HG03039 (cell line): ENCODE measurements around the gene ZNF563.
"Not testable (repeated sequence)": the region's sequence is repeated elsewhere in the genome, so short reads cannot be mapped to it uniquely, and the experiment has no call there.

Experiments used
- ATAC-seq: cut with Tn5 transposase; IDR thresholded peaks from one replicate; pipeline ENCODE4 v1.9.1; 2021; ENCODE audit warnings: mild to moderate bottlenecking, moderate library complexity; ENCODE audit not compliant: unreplicated experiment

ZNF563 gene

DNA sequence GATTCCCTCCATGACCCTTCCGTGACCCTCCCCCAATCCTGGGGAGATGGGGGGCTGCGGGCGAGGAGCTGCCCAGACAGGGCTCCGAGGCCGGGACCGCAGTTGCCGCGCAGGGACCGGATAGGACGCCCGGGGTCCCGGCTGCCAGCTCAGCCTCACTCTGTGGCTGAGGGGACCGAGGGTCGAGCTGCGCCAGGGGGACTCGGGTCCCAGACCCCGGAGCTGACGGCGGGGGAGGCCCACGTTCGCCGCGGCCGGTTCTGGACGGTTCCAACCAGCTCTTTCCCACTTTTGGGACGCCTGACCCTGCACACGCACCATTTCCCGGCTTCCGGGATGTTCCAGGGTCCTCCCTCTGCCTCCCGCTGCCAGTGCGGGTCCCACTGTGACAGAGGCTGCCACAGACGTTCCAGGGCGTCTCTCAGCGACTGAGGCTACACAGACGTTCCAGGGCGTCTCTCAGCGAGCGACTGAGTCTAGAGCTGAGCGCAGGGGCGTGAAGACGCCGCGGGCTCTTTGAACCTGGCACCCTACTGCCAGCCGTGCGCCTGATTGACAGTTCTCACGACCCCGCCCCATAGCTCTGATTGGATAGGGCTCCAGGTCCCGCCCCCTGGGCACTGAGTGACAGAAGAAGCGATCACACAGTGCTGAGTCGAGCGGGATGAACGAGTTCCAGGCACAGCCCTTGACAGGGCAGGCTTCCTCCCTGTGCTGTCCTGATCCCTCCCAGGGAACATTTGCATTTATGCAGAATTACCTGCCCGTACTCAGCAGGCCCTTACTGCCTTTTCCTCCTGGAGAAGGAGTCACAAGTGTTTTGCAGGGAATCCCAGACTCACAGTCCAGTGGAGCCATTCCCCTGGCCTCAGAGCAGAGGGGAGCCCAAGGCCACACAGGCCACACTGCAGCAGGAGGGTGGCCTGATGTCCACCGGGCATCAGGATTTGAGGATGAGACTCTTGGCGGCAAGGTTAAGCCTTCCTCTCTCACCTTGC lies at the start of gene ZNF563:
TSS of gene ZNF563 (minus strand) at position 472 of the 998 bp plus-strand sequence. CDS start at position 321, 151 bp downstream.
- ATAC-seq, result peak; percentile 89

DNA sequence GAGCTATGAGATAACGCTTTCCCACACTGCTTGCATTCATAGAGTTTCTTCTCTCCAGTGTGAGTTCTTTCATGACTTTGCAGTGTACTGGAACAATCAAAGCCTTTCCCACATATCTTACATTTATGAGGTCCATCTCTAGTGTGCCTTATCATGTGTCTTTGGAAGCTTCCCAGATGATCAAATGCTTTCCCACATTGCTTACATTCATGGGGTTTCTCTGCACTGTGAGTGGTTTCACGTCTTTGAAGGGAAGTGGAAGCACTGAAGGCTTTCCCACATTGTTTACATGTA lies 47.0 kb upstream of the ZNF563 start:
- ATAC-seq, result no peak

DNA sequence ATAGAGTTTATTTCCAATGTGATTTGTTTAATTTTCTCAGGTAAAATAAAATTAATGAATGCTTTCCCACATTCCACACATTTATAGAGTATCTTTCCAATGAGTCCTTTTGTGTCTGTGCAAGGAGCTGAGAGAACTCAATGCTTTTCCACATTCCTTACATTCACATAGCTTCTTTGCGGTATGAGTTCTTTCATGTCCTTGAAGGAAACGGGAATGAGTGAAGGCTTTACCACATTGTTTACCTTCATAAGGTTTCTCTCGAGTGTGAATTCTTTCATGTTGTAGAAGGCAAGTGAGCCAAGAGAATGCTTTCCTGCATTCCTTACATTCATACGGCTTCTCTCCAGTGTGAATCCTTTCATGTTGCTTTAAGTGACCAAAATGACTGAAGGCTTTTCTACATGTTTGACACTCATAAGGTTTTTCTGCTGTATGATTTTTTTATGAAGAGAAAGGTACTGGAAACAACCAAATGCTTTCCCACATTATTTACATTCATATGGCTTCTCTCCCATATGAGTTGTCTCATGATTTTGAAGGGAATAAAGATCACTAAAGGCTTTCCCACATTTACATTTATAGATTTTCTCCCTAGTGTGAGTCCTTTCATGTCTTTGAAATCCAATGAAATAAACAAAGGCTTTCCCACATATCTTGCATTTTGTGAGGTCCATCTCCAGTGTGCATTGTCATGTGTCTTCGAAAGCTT lies 46.5 kb upstream of the ZNF563 start:
- no peak for ATAC-seq

DNA sequence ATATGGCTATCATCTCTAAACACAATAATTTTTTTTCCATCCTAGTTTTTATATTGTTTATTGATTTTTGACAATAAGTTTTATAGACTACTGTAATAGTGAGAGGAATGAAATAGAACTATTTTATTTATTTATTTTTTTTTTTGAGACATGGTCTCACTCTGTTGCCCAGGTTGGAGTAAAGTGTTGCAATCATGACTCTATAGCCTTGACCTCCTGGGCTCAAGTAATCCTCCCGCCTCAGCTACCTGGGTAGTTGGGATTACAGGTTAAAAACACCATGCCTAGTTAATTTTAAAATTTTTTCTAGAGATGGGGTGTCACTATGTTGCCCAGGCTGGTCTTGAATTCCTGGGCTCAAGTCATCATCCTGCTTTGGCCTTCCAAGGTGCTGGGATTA lies 40.6 kb upstream of the ZNF563 start:
- no peak for ATAC-seq

DNA sequence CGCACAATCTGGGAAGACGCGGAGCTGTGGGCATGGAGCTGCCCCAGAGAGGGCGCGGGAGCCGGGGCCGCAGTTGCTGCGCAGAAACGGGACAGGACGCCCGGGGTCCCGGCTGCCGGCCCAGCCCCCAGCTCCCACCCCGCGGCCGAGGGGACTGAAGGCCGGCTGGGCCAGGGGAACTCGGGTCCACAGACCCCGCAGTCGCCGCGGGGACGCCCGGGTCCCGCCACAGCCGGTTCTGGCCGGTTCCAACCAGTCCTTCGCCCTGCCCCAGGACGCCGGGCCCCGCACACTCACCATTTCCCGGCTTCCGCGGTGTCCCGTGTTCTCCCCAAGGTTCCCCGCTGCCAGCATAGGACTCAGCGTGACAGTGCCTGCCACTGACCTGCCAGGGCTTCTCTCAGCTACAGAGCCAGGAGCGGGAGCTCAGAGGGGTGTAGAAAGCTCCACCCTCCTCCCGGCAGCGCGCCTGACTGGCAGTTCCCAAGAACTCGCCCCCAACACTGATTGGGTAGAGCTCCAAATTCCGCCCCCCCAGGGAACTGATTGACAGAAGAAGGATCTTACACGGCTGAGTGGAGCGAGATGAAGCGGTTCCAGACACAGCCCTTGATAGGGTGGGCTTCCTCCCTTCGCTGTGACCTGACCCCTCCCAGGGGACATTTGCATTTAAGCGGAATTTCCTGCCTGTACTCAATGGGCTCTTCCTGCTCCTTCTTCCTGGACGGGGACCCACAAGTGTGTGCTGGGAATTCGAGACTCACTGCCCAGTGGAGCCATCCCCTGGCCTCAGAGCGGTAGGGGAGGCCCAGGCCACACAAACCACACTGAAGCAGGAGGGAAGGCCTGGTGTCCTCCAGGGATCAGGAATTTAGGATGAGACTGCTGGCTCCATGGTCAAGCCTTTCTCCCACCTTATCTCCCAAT lies 32.1 kb upstream of the ZNF563 start, which contains the start of gene ZNF442:
TSS of gene ZNF442 (minus strand) at position 448 of the 927 bp plus-strand sequence. CDS start 2,052 bp downstream, outside the sequence.
- ATAC-seq, result peak; percentile 87

DNA sequence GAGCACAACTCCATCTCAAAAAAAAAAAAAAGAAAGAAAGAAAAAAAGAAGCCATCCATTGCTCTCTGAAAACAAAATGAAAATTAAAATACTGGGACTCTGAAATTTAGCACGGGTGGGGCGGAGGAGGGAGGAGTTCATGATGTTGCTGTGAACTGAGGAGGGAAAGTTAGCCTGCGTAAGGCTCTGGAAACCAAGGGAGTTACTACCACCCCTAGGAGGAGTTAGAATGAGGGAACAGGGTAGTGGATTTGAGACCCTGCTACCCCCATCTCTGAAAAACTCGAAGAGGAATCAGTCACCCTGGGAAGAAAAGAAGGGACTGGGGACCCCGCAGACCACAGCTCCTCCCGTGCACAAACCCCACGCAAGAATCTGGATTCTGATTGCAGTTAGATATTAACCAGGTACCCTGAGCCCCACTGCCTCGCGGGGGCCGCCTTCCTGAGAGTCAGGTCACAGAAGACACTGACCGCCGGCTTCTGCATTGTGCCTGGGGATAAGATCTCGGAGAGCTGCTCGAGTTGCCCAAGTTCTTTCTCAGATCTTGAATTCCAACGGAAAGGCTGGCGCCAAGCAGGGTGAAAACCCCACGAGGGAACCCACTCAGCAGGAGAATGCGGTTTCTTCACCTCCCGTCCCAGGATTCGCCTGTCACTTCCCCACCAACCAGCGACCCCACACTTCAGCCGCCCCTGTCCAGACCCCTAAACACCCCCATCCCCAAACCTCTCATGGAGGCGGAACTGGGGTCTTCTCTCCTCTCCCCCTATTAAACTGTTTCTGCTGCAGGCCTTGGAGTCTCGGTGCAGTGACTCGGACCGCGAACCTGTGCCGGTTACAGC lies 31.2 kb upstream of the ZNF563 start:
- no peak for ATAC-seq

DNA sequence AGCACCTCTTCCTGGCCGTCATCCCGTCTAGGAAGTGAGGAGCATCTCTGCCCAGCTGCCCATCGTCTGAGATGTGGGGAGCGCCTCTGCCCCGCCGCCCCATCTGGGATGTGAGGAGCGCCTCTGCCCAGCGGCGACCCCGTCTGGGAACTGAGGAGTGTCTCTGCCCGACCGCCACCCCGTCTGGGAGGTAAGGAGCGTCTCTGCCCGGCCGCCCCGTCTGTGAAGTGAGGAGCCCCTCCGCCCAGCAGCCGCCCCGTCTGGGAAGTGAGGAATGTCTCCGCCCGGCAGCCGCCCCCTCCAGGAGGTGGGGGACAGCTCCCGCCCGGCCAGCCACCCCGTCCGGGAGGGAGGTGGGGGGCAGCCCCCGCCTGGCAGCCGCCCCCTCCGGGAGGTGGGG lies 28.8 kb upstream of the ZNF563 start:
- ATAC-seq, result not testable (repeated sequence)

DNA sequence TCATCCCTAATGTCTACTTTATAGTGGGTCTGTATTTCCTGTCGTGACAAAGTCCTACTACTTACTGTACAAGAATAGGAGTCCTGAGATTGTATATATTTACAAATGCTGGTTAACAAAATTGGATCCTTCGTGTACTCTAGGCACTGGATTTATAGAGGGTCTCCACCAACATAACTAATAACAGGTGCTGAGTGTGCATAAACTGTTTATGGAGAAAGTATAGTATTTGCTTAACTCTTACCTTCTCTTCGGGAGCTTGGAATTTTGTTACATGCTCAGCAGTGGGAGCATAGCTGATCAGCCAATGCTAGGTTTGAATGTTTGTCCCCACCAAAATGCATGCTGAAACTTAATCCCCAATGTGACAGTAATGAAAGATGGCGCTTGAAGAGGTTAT lies 19.9 kb upstream of the ZNF563 start:
- no peak for ATAC-seq

DNA sequence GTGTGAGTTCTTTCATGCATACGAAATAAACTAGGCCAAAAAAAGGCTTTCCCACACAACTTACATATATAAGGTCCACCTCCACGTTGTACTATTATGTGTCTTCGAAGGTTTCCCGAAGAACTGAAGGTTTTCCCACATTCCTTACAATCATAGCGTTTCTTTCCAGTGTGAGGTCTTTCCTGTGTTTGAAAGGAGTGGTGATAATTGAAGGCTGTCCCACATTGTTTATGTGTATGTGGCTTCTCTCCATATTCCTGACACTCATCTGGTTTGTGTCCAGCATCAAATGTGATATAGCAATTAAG lies 17.4 kb upstream of the ZNF563 start:
- no peak for ATAC-seq

DNA sequence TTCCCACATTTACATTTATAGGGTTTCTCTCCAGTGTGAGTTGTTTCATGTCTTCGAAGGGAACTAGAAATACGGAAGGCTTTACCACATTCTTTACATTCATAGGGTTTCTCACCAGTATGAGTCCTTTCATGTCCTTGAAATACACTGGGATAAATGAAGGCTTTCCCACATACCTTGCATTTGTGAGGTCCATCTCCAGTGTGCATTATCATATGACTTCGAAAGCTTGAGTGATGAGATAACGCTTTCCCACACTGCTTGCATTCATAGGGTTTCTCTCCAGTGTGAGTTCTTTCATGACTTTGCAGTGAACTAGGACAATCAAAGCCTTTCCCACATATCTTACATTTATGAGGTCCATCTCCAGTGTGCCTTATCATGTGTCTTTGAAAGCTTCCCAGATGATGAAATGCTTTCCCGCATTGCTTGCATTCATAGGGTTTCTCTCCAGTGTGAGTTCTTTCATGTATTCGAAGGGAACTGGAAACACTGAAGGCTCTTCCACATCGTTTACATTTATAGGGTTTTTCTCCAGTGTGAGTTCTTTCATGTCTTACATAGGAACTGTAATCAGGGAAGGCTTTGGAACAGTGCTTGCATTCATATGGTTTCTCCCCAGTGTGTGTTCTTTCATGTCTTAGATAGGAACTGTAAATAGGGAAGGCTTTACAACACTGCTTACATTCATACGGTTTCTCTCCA lies 16.9 kb upstream of the ZNF563 start:
- ATAC-seq, result no peak

DNA sequence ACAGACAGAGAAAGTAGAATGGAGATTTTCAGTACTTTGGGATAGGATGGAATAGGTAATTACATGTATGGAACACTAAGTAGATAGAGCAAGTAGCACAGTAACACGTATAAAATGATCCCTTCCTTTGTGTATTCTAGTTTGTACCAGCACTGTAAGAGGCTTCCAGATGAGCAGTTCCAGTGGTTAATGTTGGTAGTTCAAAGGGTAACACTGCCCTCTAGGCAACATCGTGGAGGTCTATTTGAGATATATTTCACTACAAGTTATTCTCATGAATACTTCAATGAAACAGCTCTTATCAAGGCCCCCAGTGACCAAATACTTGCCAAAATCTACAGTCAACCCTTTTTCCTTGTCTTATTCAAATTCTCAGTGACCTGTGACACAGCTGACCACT lies 13.5 kb upstream of the ZNF563 start:
- no peak for ATAC-seq

DNA sequence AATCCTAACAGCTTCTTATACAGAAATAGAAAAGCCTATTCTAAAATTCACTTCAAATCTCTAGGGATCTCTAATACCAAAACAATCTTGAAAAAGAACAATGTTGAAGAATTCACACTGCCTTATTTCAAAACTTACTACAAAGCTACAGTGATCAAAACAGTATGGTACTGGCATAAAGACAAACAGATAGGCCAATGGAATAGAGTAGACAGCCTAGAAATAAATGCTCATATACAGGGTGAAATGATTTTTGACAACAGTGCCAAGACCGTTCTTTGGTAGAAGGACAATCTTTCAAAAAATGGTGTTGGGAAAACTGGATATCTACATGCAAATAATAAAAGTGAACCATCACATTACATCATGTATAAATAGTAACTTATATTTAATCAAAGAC lies 11.8 kb upstream of the ZNF563 start:
- ATAC-seq, result no peak

DNA sequence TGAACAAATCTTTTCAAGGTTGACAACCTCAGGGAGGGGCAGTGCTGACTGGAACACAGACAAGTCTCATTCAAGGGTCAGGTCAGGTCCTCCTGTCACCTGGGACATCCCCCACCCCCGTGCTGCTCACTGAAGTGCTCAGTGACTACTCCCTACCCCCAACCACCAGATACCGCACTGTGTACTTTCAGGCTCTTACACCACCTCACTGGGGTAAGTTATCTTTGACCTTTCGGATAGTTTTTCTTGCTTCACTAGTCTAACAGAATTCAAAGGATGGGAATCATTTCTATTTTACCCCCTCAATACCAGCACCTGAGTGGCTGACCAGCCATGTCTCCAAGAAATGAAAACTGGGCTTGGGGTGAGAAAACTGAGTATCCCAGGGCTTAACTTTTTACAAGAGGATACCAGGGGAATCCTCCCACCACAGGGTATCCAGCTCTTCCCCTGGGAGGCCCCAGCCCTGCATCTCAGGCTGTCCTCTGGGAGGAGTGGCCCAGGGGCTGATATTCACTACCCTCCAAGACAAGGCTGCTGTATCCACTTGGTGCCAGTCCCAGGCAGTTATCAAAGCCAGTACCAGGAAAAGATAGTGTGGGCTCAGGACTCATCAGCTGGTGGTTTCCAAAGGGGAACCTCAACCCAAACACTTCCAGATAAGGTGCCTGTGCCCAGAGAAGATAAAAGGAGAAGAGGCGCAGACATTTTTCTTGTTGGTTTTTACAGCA lies 2.1 kb downstream of the ZNF563 start:
- ATAC-seq, result no peak

DNA sequence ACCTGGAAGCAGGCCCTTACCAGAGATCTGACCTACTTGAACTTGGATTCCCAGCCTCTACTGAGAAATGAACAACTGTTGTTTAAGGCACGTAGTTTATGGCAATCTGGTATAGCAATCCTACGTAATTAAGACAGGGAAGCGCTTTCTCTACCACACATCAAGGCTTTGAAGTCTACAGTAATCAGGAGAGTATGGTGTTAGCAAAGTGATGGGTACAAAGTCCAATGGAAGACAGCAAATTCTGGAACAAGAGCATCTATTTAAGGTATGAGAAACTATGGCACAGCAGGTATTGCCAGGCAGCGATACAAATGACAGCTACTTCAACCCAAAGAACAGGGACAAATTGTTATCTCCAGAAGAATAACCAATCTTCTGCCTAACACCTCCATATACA lies 3.1 kb downstream of the ZNF563 start:
- ATAC-seq, result no peak

DNA sequence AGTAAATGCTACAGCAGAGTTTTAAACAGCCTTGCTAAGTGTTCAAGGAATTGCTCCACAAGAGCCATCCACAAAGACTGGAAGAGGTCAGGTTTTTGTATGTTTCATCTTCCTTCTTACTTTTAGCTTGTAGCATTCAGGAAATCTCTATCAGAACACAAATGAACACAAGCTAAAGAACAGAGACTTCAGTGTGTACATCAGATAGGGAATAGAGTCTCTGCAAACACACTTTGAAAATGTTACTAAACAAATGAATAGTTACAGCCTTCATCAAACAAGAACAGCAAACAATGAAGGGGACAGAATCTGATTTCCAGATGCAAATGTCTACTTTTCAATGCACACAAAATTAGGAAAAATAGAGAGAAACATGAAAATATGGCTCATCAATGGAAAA lies 7.7 kb downstream of the ZNF563 start:
- no peak for ATAC-seq

DNA sequence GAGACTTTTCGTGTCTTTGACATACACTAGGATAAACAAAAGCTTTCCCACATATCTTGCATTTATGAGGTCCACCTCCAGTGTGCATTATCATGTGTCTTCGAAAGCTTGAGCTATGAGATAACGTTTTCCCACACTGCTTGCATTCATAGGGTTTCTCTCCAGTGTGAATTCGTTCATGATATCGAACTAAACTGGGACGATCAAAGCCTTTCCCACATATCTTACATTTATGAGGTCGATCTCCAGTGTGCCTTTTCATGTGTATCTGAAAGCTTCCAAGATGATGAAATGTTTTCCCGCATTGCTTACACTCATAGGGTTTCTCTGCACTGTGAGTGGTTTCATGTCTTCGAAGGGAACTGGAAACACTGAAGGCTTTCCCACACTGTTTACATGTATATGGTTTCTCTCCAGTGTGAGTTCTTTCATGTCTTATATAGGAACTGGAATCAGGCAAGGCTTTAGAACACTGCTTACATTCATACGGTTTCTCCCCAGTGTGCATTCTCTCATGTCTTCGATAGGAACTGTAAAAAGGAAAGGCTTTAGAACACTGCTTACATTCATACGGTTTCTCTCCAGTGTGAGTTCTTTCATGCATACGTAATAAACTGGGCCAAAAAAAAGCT lies 14.5 kb downstream of the ZNF563 start:
- ATAC-seq, result no peak

DNA sequence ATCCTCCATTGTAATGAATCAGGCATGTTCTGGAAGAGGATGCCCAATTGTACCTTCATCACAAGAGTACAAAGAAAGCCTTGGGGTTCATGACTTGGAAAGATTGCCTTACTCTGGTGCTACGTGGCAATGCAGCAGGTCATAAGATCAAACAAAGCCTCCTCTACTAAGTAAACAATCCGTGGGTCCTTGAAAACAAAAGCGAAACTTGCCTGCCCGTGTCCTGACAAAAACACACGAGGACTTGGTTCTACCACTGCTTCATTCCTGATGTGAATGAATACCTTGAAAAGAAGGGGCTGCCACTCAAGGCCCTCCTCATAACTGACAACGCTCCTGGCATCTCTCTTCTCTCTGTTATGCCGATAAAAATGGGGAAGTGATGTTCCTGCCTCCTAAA lies 18.9 kb downstream of the ZNF563 start:
- no peak for ATAC-seq

DNA sequence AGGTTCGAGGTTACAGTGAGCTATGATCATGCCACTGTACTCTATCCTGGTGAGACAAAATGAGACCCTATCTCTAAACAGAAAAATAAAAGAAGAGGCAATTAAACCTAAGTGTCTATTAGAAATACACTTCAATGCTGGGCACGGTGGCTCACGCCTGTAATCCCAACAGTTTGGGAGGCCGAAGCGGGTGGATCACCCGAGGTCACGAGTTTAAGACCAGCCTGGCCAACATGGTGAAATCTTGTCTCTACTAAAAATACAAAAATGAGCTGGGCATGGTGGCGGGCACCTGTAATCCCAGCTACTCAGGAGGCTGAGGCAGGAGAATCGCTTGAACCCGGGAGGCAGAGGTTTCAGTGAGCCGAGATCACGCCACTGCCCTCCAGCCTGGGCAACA lies 24.5 kb downstream of the ZNF563 start:
- ATAC-seq, result not testable (repeated sequence)

DNA sequence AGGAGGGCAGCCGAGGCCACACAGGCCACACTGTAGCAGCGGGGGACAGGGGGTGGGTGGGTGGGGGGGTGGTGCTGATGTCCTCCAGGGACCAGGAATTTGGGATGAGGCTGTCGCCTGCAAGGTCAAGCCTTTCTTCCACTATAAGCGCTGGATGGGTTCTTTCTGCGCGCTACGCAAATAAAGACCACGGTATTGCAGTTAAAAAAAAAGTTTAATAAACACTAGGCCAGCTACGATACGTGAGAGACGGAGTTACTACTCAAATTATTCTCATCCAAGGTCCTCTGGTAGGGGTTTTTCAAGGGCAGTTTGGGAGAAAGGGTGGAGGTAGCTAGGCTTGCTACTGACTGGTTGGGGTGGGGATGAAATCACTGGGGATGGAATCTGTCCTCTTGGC lies 38.2 kb downstream of the ZNF563 start:
- no peak for ATAC-seq
